Measurements from ENCODE around the gene GSTA1.
"Not testable (repeated sequence)": the region's sequence is repeated elsewhere in the genome, so short reads cannot be mapped to it uniquely, and the experiment has no call there.

The GSTA1 gene

DNA sequence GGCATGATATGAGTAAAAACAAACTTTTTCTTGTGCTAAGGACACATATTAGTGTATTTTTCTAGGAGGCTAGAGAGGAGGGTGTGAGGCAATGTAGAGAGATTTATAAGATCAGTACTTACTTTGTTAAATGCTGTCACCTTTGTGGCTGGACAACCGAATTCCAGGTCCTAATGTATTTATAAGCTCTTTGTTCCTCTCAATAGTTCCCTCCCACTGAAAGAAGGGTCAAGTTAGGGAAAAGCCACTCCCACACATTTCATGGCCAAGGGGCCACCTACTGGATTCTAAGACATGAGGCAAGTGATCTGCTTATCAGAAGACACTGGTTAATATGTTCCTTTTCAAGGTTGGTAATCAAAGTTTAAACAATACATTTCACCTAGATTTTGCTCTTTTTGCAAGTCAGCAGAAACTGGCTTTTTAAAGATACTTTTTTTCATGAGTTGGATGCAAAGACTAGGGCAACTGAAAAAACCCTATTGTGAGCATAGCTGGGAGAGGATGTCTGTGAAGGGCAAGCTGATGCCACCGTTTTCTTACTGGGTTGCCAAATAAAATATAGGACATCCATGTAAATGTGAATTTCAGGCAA, 40.2 kb downstream of the GSTA1 start, which contains the start of gene GSTA2:
Gene GSTA2, minus strand, starts transcription at position 154 of the 595 bp plus-strand sequence. CDS start 5,528 bp downstream, outside the sequence.
- not testable (repeated sequence) for H3K4me3 ChIP-seq (ENCODE audit: low read depth, low read length); H3K36me3 ChIP-seq (ENCODE audit: control insufficient read depth, insufficient read depth, low read length); H3K4me1 ChIP-seq (ENCODE audit: control insufficient read depth, insufficient read depth, low read length); H3K27me3 ChIP-seq (ENCODE audit: control insufficient read depth, insufficient read depth, low read length); H3K9me3 ChIP-seq (ENCODE audit: control insufficient read depth, insufficient read depth, low read length); H3K9ac ChIP-seq (ENCODE audit: low read depth, low read length)

- not testable (repeated sequence) for H3K9me3 ChIP-seq (ENCODE audit: control insufficient read depth, insufficient read depth, low read length); H3K9ac ChIP-seq (ENCODE audit: low read depth, low read length); H3K36me3 ChIP-seq (ENCODE audit: control insufficient read depth, insufficient read depth, low read length); H3K4me3 ChIP-seq (ENCODE audit: low read depth, low read length); H3K27me3 ChIP-seq (ENCODE audit: control insufficient read depth, insufficient read depth, low read length); H3K4me1 ChIP-seq (ENCODE audit: control insufficient read depth, insufficient read depth, low read length)
These were observed 41.7 kb downstream of the GSTA1 start for GRCh38 chr6:52761673-52762491.

DNA sequence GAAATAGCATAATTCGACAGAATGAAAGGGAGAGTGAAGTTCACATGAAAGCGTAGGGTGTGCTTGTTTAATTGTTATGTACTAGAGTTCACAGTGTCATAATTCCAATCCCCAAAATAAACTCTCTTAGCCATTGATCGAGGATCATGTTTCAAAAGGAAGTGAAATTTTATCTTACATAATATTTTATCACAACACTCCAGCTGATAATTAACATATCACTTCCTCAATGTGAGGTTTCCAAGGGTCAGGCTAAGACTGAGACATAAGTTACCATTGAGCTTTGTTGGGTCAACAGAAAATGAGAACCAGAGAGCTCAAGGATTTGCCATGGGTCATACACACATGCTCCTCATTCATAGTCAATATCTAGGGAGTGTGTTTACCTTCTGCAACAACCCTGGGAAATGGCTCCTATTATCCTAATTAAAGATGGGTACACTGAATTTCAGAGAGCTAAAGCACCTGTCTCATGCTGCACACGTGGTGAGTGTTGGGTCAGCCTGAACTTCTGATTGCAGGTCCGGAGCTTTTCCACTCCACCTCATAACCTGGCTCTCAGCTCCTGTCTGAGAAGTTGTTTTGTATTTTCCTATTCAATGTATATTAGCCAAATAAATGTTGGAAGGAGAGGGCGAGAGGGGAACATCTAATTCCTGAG, 43.4 kb downstream of the GSTA1 start:
- Histone ChIP-seq H3K27me3 (ENCODE audit: control insufficient read depth, insufficient read depth, low read length) (no peaks in the 10 kb centered on the region), H3K9ac (ENCODE audit: low read depth, low read length) (no peak overlapping the region), H3K9me3 (ENCODE audit: control insufficient read depth, insufficient read depth, low read length) (no peaks in the 10 kb centered on the region), H3K4me1 (ENCODE audit: control insufficient read depth, insufficient read depth, low read length) (no peaks in the 10 kb centered on the region), H3K4me3 (ENCODE audit: low read depth, low read length) (no peak overlapping the region), H3K36me3 (ENCODE audit: control insufficient read depth, insufficient read depth, low read length) (no peaks in the 10 kb centered on the region)

DNA sequence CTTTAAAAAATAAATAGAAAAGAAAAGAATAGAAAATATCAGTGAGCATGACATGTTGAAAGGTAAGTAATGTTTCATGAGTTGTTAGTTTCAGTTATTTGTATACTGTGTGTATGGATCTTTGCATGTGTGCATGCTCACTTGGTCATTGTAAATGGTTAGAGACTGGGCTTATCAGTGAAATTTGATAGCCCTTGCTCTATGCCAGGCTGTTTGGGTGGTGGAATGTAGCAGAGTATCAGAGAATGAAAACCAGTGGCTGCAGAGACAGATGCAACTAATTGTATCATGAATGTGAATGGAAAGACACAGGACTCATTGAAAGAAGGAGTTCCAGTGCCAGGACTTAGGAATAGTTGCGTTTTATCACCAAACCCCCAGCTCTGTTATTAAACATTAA, 44.5 kb downstream of the GSTA1 start:
- Histone ChIP-seq H3K9ac (ENCODE audit: low read depth, low read length) (no peak overlapping the region), H3K9me3 (ENCODE audit: control insufficient read depth, insufficient read depth, low read length) (no peaks in the 10 kb centered on the region), H3K4me3 (ENCODE audit: low read depth, low read length) (no peak overlapping the region), H3K4me1 (ENCODE audit: control insufficient read depth, insufficient read depth, low read length) (no peaks in the 10 kb centered on the region), H3K27me3 (ENCODE audit: control insufficient read depth, insufficient read depth, low read length) (no peaks in the 10 kb centered on the region), H3K36me3 (ENCODE audit: control insufficient read depth, insufficient read depth, low read length) (no peaks in the 10 kb centered on the region)

- H3K36me3 ChIP-seq (ENCODE audit: control insufficient read depth, insufficient read depth, low read length); H3K9me3 ChIP-seq (ENCODE audit: control insufficient read depth, insufficient read depth, low read length); H3K4me1 ChIP-seq (ENCODE audit: control insufficient read depth, insufficient read depth, low read length); H3K27me3 ChIP-seq (ENCODE audit: control insufficient read depth, insufficient read depth, low read length); H3K4me3 ChIP-seq (ENCODE audit: low read depth, low read length); H3K9ac ChIP-seq (ENCODE audit: low read depth, low read length): not testable (repeated sequence)
These were observed 45.8 kb downstream of the GSTA1 start for GRCh38 chr6:52757651-52758338.

DNA sequence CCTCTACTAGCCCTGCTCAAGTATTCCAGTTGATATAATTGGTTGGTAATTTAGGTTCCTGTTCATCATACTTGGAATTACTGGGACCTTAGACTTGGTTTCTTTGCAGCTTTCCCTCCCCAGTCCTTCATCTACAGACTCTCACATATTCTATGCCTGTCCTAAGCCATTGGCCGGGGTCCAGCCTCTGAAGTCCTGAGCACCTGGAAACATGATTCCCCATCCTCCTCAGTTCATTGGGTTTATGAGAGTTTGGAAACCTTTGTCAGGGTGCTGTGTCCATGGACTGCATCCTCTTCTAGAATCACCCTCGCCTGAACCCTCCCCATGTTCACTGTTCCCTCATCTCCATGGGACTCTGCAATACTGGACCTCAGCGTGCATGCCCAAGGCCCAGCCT, 49.2 kb downstream of the GSTA1 start:
- Histone ChIP-seq H3K36me3 (ENCODE audit: control insufficient read depth, insufficient read depth, low read length) (no peaks in the 10 kb centered on the region), H3K4me3 (ENCODE audit: low read depth, low read length) (no peak overlapping the region), H3K4me1 (ENCODE audit: control insufficient read depth, insufficient read depth, low read length) (peaks cover 2% of the 10 kb centered on the region), H3K9me3 (ENCODE audit: control insufficient read depth, insufficient read depth, low read length) (no peaks in the 10 kb centered on the region), H3K9ac (ENCODE audit: low read depth, low read length) (no peak overlapping the region), H3K27me3 (ENCODE audit: control insufficient read depth, insufficient read depth, low read length) (no peaks in the 10 kb centered on the region)

- not testable (repeated sequence) for H3K4me1 ChIP-seq (ENCODE audit: control insufficient read depth, insufficient read depth, low read length); H3K4me3 ChIP-seq (ENCODE audit: low read depth, low read length); H3K27me3 ChIP-seq (ENCODE audit: control insufficient read depth, insufficient read depth, low read length); H3K9me3 ChIP-seq (ENCODE audit: control insufficient read depth, insufficient read depth, low read length); H3K9ac ChIP-seq (ENCODE audit: low read depth, low read length); H3K36me3 ChIP-seq (ENCODE audit: control insufficient read depth, insufficient read depth, low read length)
These were observed 50.5 kb downstream of the GSTA1 start for GRCh38 chr6:52753137-52753536.

GRCh38 chr6:52752310-52752709, 51.3 kb downstream of the GSTA1 start:
- no peak overlapping the region for H3K9ac ChIP-seq (ENCODE audit: low read depth, low read length)
- H3K4me1 ChIP-seq (ENCODE audit: control insufficient read depth, insufficient read depth, low read length): peaks cover 2% of the 10 kb centered on the region
- H3K27me3 ChIP-seq (ENCODE audit: control insufficient read depth, insufficient read depth, low read length): no peaks in the 10 kb centered on the region
- H3K4me3 ChIP-seq (ENCODE audit: low read depth, low read length): no peak overlapping the region
- H3K36me3 ChIP-seq (ENCODE audit: control insufficient read depth, insufficient read depth, low read length): no peaks in the 10 kb centered on the region
- H3K9me3 ChIP-seq (ENCODE audit: control insufficient read depth, insufficient read depth, low read length): no peaks in the 10 kb centered on the region

- Histone ChIP-seq H3K27me3 (ENCODE audit: control insufficient read depth, insufficient read depth, low read length) (no peaks in the 10 kb centered on the region), H3K9me3 (ENCODE audit: control insufficient read depth, insufficient read depth, low read length) (no peaks in the 10 kb centered on the region), H3K9ac (ENCODE audit: low read depth, low read length) (no peak overlapping the region), H3K4me3 (ENCODE audit: low read depth, low read length) (no peak overlapping the region), H3K4me1 (ENCODE audit: control insufficient read depth, insufficient read depth, low read length) (peaks cover 2% of the 10 kb centered on the region), H3K36me3 (ENCODE audit: control insufficient read depth, insufficient read depth, low read length) (no peaks in the 10 kb centered on the region)
These were observed 54.0 kb downstream of the GSTA1 start for GRCh38 chr6:52749556-52750152.

- not testable (repeated sequence) for H3K36me3 ChIP-seq (ENCODE audit: control insufficient read depth, insufficient read depth, low read length); H3K4me3 ChIP-seq (ENCODE audit: low read depth, low read length); H3K4me1 ChIP-seq (ENCODE audit: control insufficient read depth, insufficient read depth, low read length); H3K9me3 ChIP-seq (ENCODE audit: control insufficient read depth, insufficient read depth, low read length); H3K9ac ChIP-seq (ENCODE audit: low read depth, low read length); H3K27me3 ChIP-seq (ENCODE audit: control insufficient read depth, insufficient read depth, low read length)
These were observed 56.3 kb downstream of the GSTA1 start for GRCh38 chr6:52747301-52747700.

- Histone ChIP-seq H3K9me3 (ENCODE audit: control insufficient read depth, insufficient read depth, low read length) (no peaks in the 10 kb centered on the region), H3K4me1 (ENCODE audit: control insufficient read depth, insufficient read depth, low read length) (peaks cover 2% of the 10 kb centered on the region), H3K27me3 (ENCODE audit: control insufficient read depth, insufficient read depth, low read length) (no peaks in the 10 kb centered on the region), H3K9ac (ENCODE audit: low read depth, low read length) (no peak overlapping the region), H3K4me3 (ENCODE audit: low read depth, low read length) (no peak overlapping the region), H3K36me3 (ENCODE audit: control insufficient read depth, insufficient read depth, low read length) (no peaks in the 10 kb centered on the region)
These were observed 57.4 kb downstream of the GSTA1 start for GRCh38 chr6:52746213-52746612.
